HepG2 (cell line): Measurements from ENCODE around the gene RPS28. TPM values are rescaled to one million over a fixed set of nuclear protein-coding genes. Genes with fewer than 3 reads are reported as not detected.

Experiments
- AGO2 ChIP-seq: fragments of 200-400 bp; formaldehyde crosslinking; optimal IDR thresholded peaks from 2 replicates; pipeline ENCODE3; 2017; ENCODE audit warnings: mild to moderate bottlenecking, low read depth, low read length, moderate library complexity
- CEBPG ChIP-seq: IDR thresholded peaks from 2 replicates; pipeline ENCODE4 v1.6.1; 2016
- FOXO1 ChIP-seq: sonication (generic); formaldehyde crosslinking; IDR thresholded peaks from 2 replicates; pipeline ENCODE4 v1.4.0; 2020; ENCODE audit warnings: missing genetic modification reagents
- JARID2 ChIP-seq: sonication (generic); formaldehyde crosslinking; IDR thresholded peaks from 2 replicates; pipeline ENCODE4 v1.8.1; 2023; ENCODE audit warnings: missing genetic modification reagents, inconsistent platforms; ENCODE audit not compliant: insufficient replicate concordance
- LBX2 ChIP-seq: sonication (generic); formaldehyde crosslinking; IDR thresholded peaks from 2 replicates; pipeline ENCODE4 v1.5.0; 2020; ENCODE audit warnings: missing genetic modification reagents, mild to moderate bottlenecking, borderline replicate concordance
- MYC ChIP-seq: sonication (generic); formaldehyde crosslinking; IDR thresholded peaks from 2 replicates; pipeline ENCODE4 v1.9.0; 2021; ENCODE audit warnings: missing genetic modification reagents, borderline replicate concordance
- NFIC ChIP-seq: IDR thresholded peaks from 2 replicates; pipeline ENCODE4 v1.6.1; 2012; ENCODE audit warnings: mild to moderate bottlenecking, low read length, inconsistent platforms
- NR2F2 ChIP-seq: IDR thresholded peaks from 2 replicates; pipeline ENCODE4 v1.6.1; 2012; ENCODE audit warnings: low read depth, inconsistent platforms, borderline replicate concordance
- PLRG1 ChIP-seq: fragments of 450-650 bp; conservative IDR thresholded peaks from 2 replicates; pipeline ENCODE4 v1.6.1; 2016
- PTBP1 ChIP-seq: fragments of 200-400 bp; formaldehyde crosslinking; IDR thresholded peaks from 2 replicates; pipeline ENCODE4 v1.6.1; 2018; ENCODE audit warnings: low read length, low read depth; ENCODE audit not compliant: poor library complexity, severe bottlenecking
- SIN3B ChIP-seq: fragments of 150-350 bp; IDR thresholded peaks from 2 replicates; pipeline ENCODE4 v1.6.1; 2014; ENCODE audit warnings: low read length
- SMAD9 ChIP-seq: sonication (generic); formaldehyde crosslinking; IDR thresholded peaks from 2 replicates; pipeline ENCODE4 v1.5.1; 2020; ENCODE audit warnings: mild to moderate bottlenecking, missing genetic modification reagents
- SP2 ChIP-seq: sonication (generic); formaldehyde crosslinking; IDR thresholded peaks from 2 replicates; pipeline ENCODE4 v1.5.1; 2020; ENCODE audit warnings: mild to moderate bottlenecking, missing genetic modification reagents
- SP4 ChIP-seq: sonication (generic); formaldehyde crosslinking; IDR thresholded peaks from 2 replicates; pipeline ENCODE4 v1.8.1; 2023; ENCODE audit warnings: mild to moderate bottlenecking, missing genetic modification reagents
- SRY ChIP-seq: sonication (generic); formaldehyde crosslinking; IDR thresholded peaks from 2 replicates; pipeline ENCODE4 v1.8.0; 2022; ENCODE audit warnings: mild to moderate bottlenecking, missing genetic modification reagents
- YEATS2 ChIP-seq: sonication (generic); formaldehyde crosslinking; IDR thresholded peaks from 2 replicates; pipeline ENCODE4 v1.4.0; 2020; ENCODE audit warnings: missing genetic modification reagents, borderline replicate concordance
- ZFP90 ChIP-seq: sonication (generic); formaldehyde crosslinking; IDR thresholded peaks from 2 replicates; pipeline ENCODE4 v1.8.0; 2022; ENCODE audit warnings: missing genetic modification reagents, mild to moderate bottlenecking, inconsistent platforms, borderline replicate concordance
- ZNF251 ChIP-seq: sonication (generic); formaldehyde crosslinking; IDR thresholded peaks from 2 replicates; pipeline ENCODE4 v1.9.0; 2021; ENCODE audit warnings: mild to moderate bottlenecking, missing genetic modification reagents
- ZNF407 ChIP-seq: sonication (generic); formaldehyde crosslinking; IDR thresholded peaks from one replicate; pipeline ENCODE4 v1.5.1; 2020; ENCODE audit warnings: mild to moderate bottlenecking, missing genetic modification reagents; ENCODE audit errors: not compliant biosample characterization
- ZNF737 ChIP-seq: sonication (generic); formaldehyde crosslinking; IDR thresholded peaks from 2 replicates; pipeline ENCODE4 v1.5.0; 2020; ENCODE audit warnings: missing genetic modification reagents, mild to moderate bottlenecking, borderline replicate concordance
- polyA plus RNA-seq, 8 experiments: library from polyadenylated mRNA; depleted of rRNA in 3 of 8; stranded (reverse) in 7 of 8; unstranded in 1 of 8; fragments of >200 nt; fragmentation: Illumina TruSeq in 4 of 8; extraction: Trizol in 4 of 8; gene quantifications; 2 replicates each; pipeline versions ENCODE4 v1.2.1 to v1.2.3, GENCODE V29; 2011 to 2016; ENCODE audit warnings: low read depth in 4 of 8, missing spikeins in 1 of 8, mixed read lengths in 1 of 8; ENCODE audit not compliant: insufficient read depth in 1 of 8
- total RNA-seq, 5 experiments: library from RNA; depleted of rRNA; stranded (reverse); fragments of >200 nt; fragmentation: Illumina TruSeq; extraction: Trizol; gene quantifications; 2 replicates each; pipeline ENCODE4 v1.2.3, GENCODE V29; 2016; ENCODE audit warnings: low read depth in 1 of 5

The RPS28 gene
- total and polyA plus RNA-seq, 2 of the 13 experiments (the other 11 are each of a cell fraction or from before 2014, with no cell fraction given), result 281 to 545 TPM

GRCh38 chr19:8355631-8356402 lies 34.5 kb downstream of the RPS28 start (continued):
- TF ChIP-seq SP4 (no peak), MYC (no peak), ZFP90 (CRISPR knock-in tag) (no peak), PLRG1 (no peak), ZNF407 (no peak), AGO2 (no peak), PTBP1 (no peak), NR2F2 (peak; percentile 68), LBX2 (no peak), SP2 (CRISPR knock-in tag) (no peak), CEBPG (no peak), NFIC (no peak), SMAD9 (CRISPR knock-in tag) (no peak), ZNF737 (CRISPR knock-in tag) (no peak), JARID2 (no peak), SIN3B (no peak), SRY (CRISPR knock-in tag) (no peak), ZNF251 (no peak), FOXO1 (CRISPR knock-in tag) (peak; percentile 41; the same call in 1 of the 2 replicates), YEATS2 (CRISPR knock-in tag) (peak; percentile 41; the same call in 1 of the 2 replicates)
